ENCODE data around the gene KRT10. TPM values are rescaled to one million over a fixed set of nuclear protein-coding genes. Genes with fewer than 3 reads are reported as not detected.
A peak's percentile ranks its signal among the peaks of the same experiment; 100 is the strongest.

Gene KRT10
- total and polyA plus RNA-seq, 9 of the 15 experiments (the other 6 are each of a cell fraction or from before 2014, with no cell fraction given) = 47.0 to 179 (median 76.2) TPM

- TF ChIP-seq PRPF4 (IDR thresholded peaks at IDR 0.05; ENCODE audit: insufficient read depth, low read depth, low read length, poor library complexity, severe bottlenecking) (no peak), JUN (IDR thresholded peaks at IDR 0.05; ENCODE audit: borderline replicate concordance, low read depth, low read length) (peak; percentile 49; the same call in 1 of the 2 replicates), JUN (CRISPR knock-in tag; IDR thresholded peaks at IDR 0.05; ENCODE audit: borderline replicate concordance) (no peak), CCNT2 (IDR thresholded peaks at IDR 0.05; ENCODE audit: borderline replicate concordance, extremely low read depth, insufficient read length, low read depth, low read length) (peak; percentile 60), MCM2 (IDR thresholded peaks at IDR 0.05; ENCODE audit: low read depth) (no peak), HOXB6 (CRISPR knock-in tag; IDR thresholded peaks at IDR 0.05; ENCODE audit: borderline replicate concordance) (no peak), KLF6 (CRISPR knock-in tag; IDR thresholded peaks at IDR 0.05; ENCODE audit: borderline replicate concordance) (peak; percentile 41; the same call in 1 of the 2 replicates), AFF4 (CRISPR knock-in tag; IDR thresholded peaks at IDR 0.05) (no peak), SMARCE1 (IDR thresholded peaks at IDR 0.05) (0 out of 2 replicates have a peak, but pooled peaks have one; percentile 42)
- TF ChIP-seq, protein P1, sequence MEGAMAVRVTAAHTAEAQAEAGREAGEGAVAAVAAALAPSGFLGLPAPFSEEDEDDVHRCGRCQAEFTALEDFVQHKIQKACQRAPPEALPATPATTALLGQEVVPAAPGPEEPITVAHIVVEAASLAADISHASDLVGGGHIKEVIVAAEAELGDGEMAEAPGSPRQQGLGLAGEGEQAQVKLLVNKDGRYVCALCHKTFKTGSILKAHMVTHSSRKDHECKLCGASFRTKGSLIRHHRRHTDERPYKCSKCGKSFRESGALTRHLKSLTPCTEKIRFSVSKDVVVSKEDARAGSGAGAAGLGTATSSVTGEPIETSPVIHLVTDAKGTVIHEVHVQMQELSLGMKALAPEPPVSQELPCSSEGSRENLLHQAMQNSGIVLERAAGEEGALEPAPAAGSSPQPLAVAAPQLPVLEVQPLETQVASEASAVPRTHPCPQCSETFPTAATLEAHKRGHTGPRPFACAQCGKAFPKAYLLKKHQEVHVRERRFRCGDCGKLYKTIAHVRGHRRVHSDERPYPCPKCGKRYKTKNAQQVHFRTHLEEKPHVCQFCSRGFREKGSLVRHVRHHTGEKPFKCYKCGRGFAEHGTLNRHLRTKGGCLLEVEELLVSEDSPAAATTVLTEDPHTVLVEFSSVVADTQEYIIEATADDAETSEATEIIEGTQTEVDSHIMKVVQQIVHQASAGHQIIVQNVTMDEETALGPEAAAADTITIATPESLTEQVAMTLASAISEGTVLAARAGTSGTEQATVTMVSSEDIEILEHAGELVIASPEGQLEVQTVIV (CRISPR knock-in tag; IDR thresholded peaks at IDR 0.05; ENCODE audit: borderline replicate concordance) = no peak
- TF ChIP-seq, protein P2, sequence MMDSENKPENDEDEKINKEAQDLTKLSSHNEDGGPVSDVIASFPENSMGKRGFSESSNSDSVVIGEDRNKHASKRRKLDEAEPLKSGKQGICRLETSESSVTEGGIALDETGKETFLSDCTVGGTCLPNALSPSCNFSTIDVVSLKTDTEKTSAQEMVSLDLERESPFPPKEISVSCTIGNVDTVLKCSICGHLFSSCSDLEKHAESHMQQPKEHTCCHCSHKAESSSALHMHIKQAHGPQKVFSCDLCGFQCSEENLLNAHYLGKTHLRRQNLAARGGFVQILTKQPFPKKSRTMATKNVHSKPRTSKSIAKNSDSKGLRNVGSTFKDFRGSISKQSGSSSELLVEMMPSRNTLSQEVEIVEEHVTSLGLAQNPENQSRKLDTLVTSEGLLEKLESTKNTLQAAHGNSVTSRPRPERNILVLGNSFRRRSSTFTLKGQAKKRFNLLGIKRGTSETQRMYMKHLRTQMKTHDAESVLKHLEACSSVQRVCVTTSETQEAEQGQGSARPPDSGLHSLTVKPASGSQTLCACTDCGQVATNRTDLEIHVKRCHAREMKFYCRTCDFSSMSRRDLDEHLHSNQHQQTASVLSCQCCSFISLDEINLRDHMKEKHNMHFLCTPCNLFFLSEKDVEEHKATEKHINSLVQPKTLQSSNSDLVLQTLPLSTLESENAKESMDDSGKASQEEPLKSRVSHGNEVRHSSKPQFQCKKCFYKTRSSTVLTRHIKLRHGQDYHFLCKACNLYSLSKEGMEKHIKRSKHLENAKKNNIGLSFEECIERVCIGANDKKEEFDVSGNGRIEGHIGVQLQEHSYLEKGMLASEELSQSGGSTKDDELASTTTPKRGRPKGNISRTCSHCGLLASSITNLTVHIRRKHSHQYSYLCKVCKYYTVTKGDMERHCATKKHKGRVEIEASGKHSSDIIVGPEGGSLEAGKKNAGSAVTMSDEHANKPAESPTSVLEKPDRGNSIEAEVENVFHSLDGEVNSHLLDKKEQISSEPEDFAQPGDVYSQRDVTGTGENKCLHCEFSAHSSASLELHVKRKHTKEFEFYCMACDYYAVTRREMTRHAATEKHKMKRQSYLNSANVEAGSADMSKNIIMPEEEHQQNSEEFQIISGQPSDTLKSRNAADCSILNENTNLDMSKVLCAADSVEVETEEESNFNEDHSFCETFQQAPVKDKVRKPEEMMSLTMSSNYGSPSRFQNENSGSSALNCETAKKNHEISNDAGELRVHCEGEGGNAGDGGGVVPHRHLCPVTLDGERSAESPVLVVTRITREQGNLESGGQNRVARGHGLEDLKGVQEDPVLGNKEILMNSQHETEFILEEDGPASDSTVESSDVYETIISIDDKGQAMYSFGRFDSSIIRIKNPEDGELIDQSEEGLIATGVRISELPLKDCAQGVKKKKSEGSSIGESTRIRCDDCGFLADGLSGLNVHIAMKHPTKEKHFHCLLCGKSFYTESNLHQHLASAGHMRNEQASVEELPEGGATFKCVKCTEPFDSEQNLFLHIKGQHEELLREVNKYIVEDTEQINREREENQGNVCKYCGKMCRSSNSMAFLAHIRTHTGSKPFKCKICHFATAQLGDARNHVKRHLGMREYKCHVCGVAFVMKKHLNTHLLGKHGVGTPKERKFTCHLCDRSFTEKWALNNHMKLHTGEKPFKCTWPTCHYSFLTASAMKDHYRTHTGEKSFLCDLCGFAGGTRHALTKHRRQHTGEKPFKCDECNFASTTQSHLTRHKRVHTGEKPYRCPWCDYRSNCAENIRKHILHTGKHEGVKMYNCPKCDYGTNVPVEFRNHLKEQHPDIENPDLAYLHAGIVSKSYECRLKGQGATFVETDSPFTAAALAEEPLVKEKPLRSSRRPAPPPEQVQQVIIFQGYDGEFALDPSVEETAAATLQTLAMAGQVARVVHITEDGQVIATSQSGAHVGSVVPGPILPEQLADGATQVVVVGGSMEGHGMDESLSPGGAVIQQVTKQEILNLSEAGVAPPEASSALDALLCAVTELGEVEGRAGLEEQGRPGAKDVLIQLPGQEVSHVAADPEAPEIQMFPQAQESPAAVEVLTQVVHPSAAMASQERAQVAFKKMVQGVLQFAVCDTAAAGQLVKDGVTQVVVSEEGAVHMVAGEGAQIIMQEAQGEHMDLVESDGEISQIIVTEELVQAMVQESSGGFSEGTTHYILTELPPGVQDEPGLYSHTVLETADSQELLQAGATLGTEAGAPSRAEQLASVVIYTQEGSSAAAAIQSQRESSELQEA (IDR thresholded peaks at IDR 0.05; ENCODE audit: low read depth) = no peak
Measured at GRCh38 chr17:40818733-40819527, 3.5 kb downstream of the KRT10 start (continued).
